ENCODE measurements around the gene NFS1.

The NFS1 gene

DNA sequence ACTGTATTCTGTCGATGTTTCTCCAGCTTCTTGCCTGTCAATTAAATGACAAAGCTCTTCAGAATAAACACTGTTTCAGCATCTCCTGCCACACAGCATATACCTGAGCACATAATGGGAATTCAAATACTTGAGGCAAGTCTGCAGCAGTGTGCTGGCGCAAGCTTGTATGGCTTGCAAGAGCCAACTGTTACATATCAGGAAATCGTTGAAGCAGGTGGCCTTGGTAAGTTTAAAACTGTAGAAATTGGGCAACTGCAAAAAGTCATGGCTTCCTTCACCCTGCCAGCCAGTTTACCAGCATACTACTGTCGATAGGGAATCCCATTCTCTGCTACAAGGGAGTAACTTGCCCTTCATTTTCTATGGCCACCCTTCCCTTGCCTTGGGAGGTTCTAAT lies 57.4 kb downstream of the NFS1 start:
- H3K27me3 ChIP-seq (replicated peaks; ENCODE audit: control insufficient read depth, insufficient read depth, low read length, poor library complexity, severe bottlenecking) = no peaks in the 10 kb centered on the region
- no peak overlapping the region for H3K27ac ChIP-seq (ENCODE audit: insufficient read depth, low read length, poor library complexity, severe bottlenecking)
- DNase-seq = no peak
- H3K4me1 ChIP-seq (ENCODE audit: control insufficient read depth, insufficient read depth, low read length, poor library complexity, severe bottlenecking) = peaks cover 7% of the 10 kb centered on the region
- H3K4me3 ChIP-seq (ENCODE audit: insufficient read depth, low read depth, low read length, poor library complexity, severe bottlenecking) = no peak overlapping the region
- no peaks in the 10 kb centered on the region for H3K9me3 ChIP-seq (ENCODE audit: control insufficient read depth, low read length)
- H3K36me3 ChIP-seq (ENCODE audit: control insufficient read depth, insufficient read depth, low read length) = no peaks in the 10 kb centered on the region

DNA sequence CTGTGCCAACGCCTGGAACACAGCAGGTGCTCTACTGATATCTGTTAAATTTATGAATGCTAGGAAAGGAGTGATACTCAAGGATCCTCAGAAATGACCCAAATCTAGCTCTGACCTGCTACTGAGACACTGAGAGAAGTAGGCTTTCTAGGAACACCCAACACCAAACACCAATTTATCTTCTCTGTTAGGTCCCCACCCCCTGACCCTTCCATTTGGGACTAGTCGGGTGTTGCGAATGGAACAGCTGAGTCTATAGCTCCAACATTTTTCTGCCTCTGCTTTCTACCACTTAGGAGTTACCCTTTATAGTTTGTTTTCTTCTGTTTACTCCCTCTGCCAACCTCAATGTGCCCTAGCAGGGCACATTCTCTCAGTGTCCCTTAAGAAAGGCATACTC lies 58.4 kb downstream of the NFS1 start:
- H3K36me3 ChIP-seq (ENCODE audit: control insufficient read depth, insufficient read depth, low read length) = no peaks in the 10 kb centered on the region
- H3K27me3 ChIP-seq (replicated peaks; ENCODE audit: control insufficient read depth, insufficient read depth, low read length, poor library complexity, severe bottlenecking) = no peaks in the 10 kb centered on the region
- H3K4me1 ChIP-seq (ENCODE audit: control insufficient read depth, insufficient read depth, low read length, poor library complexity, severe bottlenecking) = peaks cover 7% of the 10 kb centered on the region
- H3K4me3 ChIP-seq (ENCODE audit: insufficient read depth, low read depth, low read length, poor library complexity, severe bottlenecking) = no peak overlapping the region
- no peak for DNase-seq
- no peak overlapping the region for H3K27ac ChIP-seq (ENCODE audit: insufficient read depth, low read length, poor library complexity, severe bottlenecking)
- no peaks in the 10 kb centered on the region for H3K9me3 ChIP-seq (ENCODE audit: control insufficient read depth, low read length)

DNA sequence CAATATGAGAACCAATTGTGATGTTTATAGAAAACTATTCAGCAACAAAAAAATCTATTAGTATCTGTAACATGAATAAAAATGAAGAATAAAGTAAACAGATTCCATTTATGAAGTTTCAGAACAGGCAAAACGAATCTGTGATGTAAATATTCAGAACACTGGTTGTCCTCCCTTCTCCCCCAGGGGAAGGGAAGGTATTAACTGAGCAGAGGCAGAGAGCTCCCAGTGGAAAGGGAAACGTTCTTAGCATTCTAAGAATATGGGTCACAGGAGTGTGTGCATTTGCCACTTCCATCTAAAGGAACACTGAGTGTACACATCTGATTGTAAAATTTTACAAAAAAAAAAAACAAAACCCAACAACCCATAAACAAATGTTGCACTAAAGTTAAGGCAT lies 60.4 kb downstream of the NFS1 start:
- no peak overlapping the region for H3K27ac ChIP-seq (ENCODE audit: insufficient read depth, low read length, poor library complexity, severe bottlenecking)
- no peak for DNase-seq
- H3K36me3 ChIP-seq (ENCODE audit: control insufficient read depth, insufficient read depth, low read length) = no peaks in the 10 kb centered on the region
- no peaks in the 10 kb centered on the region for H3K27me3 ChIP-seq (replicated peaks; ENCODE audit: control insufficient read depth, insufficient read depth, low read length, poor library complexity, severe bottlenecking)
- H3K4me3 ChIP-seq (ENCODE audit: insufficient read depth, low read depth, low read length, poor library complexity, severe bottlenecking) = no peak overlapping the region
- H3K4me1 ChIP-seq (ENCODE audit: control insufficient read depth, insufficient read depth, low read length, poor library complexity, severe bottlenecking) = no peaks in the 10 kb centered on the region
- no peaks in the 10 kb centered on the region for H3K9me3 ChIP-seq (ENCODE audit: control insufficient read depth, low read length)

DNA sequence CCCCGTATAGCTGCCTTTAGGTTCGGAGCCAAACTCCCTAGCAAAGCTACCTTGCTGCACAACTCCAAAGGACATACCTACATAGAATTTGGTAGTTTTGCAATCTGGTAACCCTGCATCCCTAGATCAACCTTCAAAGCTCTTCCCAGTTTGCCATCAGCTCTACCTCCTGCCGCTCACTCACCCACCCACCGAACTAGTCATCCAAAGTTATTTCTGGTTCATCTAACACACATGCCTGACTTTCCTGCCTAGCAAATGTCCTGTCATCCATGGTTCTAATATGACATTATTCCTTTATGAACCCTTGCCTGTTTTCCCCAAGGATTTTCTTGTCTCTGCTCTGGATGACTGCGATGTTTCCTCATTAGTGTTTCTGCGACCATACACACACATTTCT lies 61.9 kb downstream of the NFS1 start:
- Histone ChIP-seq H3K36me3 (ENCODE audit: control insufficient read depth, insufficient read depth, low read length) (peaks cover 4% of the 10 kb centered on the region), H3K4me3 (ENCODE audit: insufficient read depth, low read depth, low read length, poor library complexity, severe bottlenecking) (no peak overlapping the region), H3K9me3 (ENCODE audit: control insufficient read depth, low read length) (no peaks in the 10 kb centered on the region), H3K27me3 (replicated peaks; ENCODE audit: control insufficient read depth, insufficient read depth, low read length, poor library complexity, severe bottlenecking) (no peaks in the 10 kb centered on the region), H3K4me1 (ENCODE audit: control insufficient read depth, insufficient read depth, low read length, poor library complexity, severe bottlenecking) (no peaks in the 10 kb centered on the region), H3K27ac (ENCODE audit: insufficient read depth, low read length, poor library complexity, severe bottlenecking) (no peak overlapping the region)
- no peak for DNase-seq

DNA sequence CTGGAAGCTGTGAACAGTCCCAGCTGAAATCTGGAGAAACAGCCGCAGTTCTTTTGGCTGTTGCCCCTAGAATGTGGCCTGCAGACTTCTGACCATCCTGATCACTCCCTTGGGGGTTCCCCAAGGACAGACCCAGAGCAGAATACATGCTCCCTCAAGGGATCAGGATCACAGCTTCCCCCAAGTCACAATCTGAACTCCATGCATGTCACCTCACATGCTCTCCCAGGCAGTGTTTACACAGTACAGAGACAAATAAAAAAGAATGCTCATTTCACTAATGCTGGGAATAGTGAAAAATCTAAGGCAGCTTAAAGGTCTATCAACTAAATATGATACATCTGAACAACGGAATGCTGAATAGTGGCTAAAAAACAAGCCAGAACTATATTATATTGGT lies 63.1 kb downstream of the NFS1 start:
- no peak overlapping the region for H3K27ac ChIP-seq (ENCODE audit: insufficient read depth, low read length, poor library complexity, severe bottlenecking)
- H3K4me1 ChIP-seq (ENCODE audit: control insufficient read depth, insufficient read depth, low read length, poor library complexity, severe bottlenecking) = no peaks in the 10 kb centered on the region
- peaks cover 15% of the 10 kb centered on the region for H3K36me3 ChIP-seq (ENCODE audit: control insufficient read depth, insufficient read depth, low read length)
- DNase-seq = no peak
- no peak overlapping the region for H3K4me3 ChIP-seq (ENCODE audit: insufficient read depth, low read depth, low read length, poor library complexity, severe bottlenecking)
- no peaks in the 10 kb centered on the region for H3K27me3 ChIP-seq (replicated peaks; ENCODE audit: control insufficient read depth, insufficient read depth, low read length, poor library complexity, severe bottlenecking)
- no peaks in the 10 kb centered on the region for H3K9me3 ChIP-seq (ENCODE audit: control insufficient read depth, low read length)

DNA sequence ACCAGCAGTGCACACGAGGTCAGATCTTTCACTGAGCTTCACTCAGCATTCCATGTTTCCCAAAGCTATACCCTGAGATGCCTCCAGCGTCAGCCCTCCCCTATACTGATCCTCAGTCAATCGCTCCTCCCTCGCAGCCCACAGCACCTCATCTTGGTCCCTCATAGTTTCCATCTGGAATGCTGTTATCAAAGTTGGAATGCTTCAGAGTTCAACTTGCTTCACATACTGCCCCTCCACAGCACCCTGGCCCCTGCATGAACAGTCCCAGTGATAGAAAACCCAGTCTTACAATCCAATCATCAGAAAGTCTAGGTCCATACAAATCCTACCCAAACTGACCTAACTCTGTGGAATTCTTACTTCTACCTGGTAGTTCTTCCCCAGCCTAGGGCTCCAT lies 63.5 kb downstream of the NFS1 start:
- Histone ChIP-seq H3K27me3 (replicated peaks; ENCODE audit: control insufficient read depth, insufficient read depth, low read length, poor library complexity, severe bottlenecking) (no peaks in the 10 kb centered on the region), H3K9me3 (ENCODE audit: control insufficient read depth, low read length) (no peaks in the 10 kb centered on the region), H3K4me3 (ENCODE audit: insufficient read depth, low read depth, low read length, poor library complexity, severe bottlenecking) (no peak overlapping the region), H3K27ac (ENCODE audit: insufficient read depth, low read length, poor library complexity, severe bottlenecking) (no peak overlapping the region), H3K36me3 (ENCODE audit: control insufficient read depth, insufficient read depth, low read length) (peaks cover 20% of the 10 kb centered on the region), H3K4me1 (ENCODE audit: control insufficient read depth, insufficient read depth, low read length, poor library complexity, severe bottlenecking) (no peaks in the 10 kb centered on the region)
- DNase-seq = no peak

DNA sequence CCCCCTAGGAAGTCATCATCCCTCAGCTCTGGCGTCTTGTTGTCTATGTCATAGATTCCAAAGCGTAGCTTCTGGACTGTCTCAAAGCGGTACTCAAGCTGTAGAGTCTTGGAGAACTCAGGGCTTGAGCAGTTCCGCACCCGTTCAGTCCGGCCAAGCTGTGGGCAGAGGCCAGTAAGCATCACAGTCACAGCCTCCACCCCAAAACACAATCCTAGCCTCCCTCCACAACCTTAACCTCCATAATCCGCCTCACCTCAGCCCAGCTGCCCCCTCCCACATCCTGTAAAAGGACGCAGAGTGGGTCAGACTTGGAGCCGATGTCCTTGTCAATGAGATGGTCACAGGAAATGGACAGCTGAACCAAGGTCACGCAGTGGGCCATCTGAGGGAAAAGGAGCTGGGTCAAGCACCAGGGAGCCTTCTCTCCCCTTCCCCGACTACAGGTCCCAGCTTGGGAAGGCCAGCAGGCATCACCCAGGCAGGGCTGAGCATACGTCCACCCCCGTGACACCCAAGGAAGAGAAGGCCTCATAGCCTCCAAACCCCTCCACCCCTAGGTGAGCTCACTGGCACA lies 66.5 kb downstream of the NFS1 start:
- H3K4me1 ChIP-seq (ENCODE audit: control insufficient read depth, insufficient read depth, low read length, poor library complexity, severe bottlenecking) = no peaks in the 10 kb centered on the region
- DNase-seq = no peak
- H3K27ac ChIP-seq (ENCODE audit: insufficient read depth, low read length, poor library complexity, severe bottlenecking) = no peak overlapping the region
- H3K9me3 ChIP-seq (ENCODE audit: control insufficient read depth, low read length) = no peaks in the 10 kb centered on the region
- H3K27me3 ChIP-seq (replicated peaks; ENCODE audit: control insufficient read depth, insufficient read depth, low read length, poor library complexity, severe bottlenecking) = no peaks in the 10 kb centered on the region
- H3K4me3 ChIP-seq (ENCODE audit: insufficient read depth, low read depth, low read length, poor library complexity, severe bottlenecking) = no peak overlapping the region
- peaks cover 39% of the 10 kb centered on the region for H3K36me3 ChIP-seq (ENCODE audit: control insufficient read depth, insufficient read depth, low read length)

DNA sequence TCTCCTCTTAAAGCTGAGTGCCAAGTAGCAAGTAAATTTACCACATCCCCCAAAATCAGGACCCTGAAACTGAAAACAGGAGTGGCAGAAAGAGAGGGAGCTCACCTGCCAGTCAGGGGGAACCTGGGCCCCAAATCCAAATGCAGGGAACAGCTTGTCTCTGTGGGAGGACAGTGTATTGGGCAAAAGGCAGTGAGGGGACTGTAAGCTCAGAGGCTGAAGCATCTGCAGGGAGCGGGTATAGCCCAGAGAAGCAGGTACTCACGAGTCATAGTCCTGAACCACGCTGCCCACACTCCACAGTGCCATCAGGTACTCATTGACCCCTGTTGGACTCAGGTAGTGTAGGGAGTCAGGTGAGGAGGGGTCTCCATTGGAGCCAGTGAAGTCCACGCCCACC lies 68.5 kb downstream of the NFS1 start:
- no peak overlapping the region for H3K4me3 ChIP-seq (ENCODE audit: insufficient read depth, low read depth, low read length, poor library complexity, severe bottlenecking)
- no peak overlapping the region for H3K27ac ChIP-seq (ENCODE audit: insufficient read depth, low read length, poor library complexity, severe bottlenecking)
- H3K9me3 ChIP-seq (ENCODE audit: control insufficient read depth, low read length) = no peaks in the 10 kb centered on the region
- DNase-seq = no peak
- no peaks in the 10 kb centered on the region for H3K4me1 ChIP-seq (ENCODE audit: control insufficient read depth, insufficient read depth, low read length, poor library complexity, severe bottlenecking)
- no peaks in the 10 kb centered on the region for H3K27me3 ChIP-seq (replicated peaks; ENCODE audit: control insufficient read depth, insufficient read depth, low read length, poor library complexity, severe bottlenecking)
- H3K36me3 ChIP-seq (ENCODE audit: control insufficient read depth, insufficient read depth, low read length) = peaks cover 56% of the 10 kb centered on the region

DNA sequence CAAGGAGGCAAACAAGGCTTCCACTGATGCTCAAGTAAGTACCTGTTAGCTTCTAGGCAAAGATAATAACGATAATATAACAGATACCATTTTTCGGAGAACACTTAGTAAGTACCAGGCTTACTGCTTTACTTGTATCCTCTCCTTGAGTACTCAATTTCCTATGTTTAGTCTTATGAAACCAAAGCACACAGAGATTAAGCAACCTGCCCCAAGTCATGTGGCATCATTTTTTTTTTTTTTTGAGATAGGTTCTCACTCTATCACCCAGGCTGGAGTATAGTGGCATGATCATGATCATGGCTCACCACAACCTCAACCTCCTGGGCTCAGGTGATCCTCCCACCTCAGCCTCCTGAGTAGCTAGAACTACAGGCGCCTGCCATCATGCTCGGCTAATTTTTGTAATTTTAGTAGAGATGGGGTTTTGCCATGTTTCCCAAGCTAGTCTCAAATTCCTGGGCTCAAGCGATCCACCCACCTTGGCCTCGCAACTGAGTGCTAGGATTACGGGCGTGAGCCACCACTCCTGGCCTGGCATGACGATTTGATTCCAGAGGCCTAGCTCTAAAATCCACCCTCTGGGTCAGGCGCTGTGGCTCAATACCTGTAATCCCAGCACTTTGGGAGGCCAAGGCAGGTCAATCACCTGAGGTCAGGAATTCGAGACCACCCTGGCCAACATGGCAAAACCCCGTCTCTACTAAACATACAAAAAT lies 69.6 kb downstream of the NFS1 start:
- Histone ChIP-seq H3K27me3 (replicated peaks; ENCODE audit: control insufficient read depth, insufficient read depth, low read length, poor library complexity, severe bottlenecking) (no peaks in the 10 kb centered on the region), H3K4me3 (ENCODE audit: insufficient read depth, low read depth, low read length, poor library complexity, severe bottlenecking) (no peak overlapping the region), H3K27ac (ENCODE audit: insufficient read depth, low read length, poor library complexity, severe bottlenecking) (no peak overlapping the region), H3K36me3 (ENCODE audit: control insufficient read depth, insufficient read depth, low read length) (peaks cover 62% of the 10 kb centered on the region), H3K4me1 (ENCODE audit: control insufficient read depth, insufficient read depth, low read length, poor library complexity, severe bottlenecking) (no peaks in the 10 kb centered on the region), H3K9me3 (ENCODE audit: control insufficient read depth, low read length) (no peaks in the 10 kb centered on the region)
- no peak for DNase-seq

DNA sequence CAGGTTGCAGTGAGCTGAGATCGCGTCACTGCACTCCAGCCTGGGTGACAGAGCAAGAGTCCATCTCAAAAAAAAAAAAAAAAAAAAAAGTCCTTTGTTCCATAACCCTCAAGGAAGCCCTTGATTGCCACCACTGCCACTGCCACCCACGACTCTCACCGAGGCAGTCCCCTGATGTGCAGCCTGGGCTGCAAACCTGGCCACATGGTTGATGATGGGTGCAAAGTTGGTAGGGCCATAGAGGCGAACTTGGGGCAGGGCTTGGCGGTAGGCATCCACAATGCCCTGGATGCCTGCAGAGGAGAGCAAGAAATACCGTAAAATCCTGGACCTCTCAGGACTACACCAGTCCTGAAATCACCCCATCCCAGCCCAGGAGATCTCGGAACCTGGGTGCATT lies 72.0 kb downstream of the NFS1 start:
- no peaks in the 10 kb centered on the region for H3K9me3 ChIP-seq (ENCODE audit: control insufficient read depth, low read length)
- H3K27ac ChIP-seq (ENCODE audit: insufficient read depth, low read length, poor library complexity, severe bottlenecking) = no peak overlapping the region
- H3K36me3 ChIP-seq (ENCODE audit: control insufficient read depth, insufficient read depth, low read length) = peaks cover 56% of the 10 kb centered on the region

More for the DNA sequence above, 72.0 kb downstream of the NFS1 start:
- Histone ChIP-seq H3K27me3 (replicated peaks; ENCODE audit: control insufficient read depth, insufficient read depth, low read length, poor library complexity, severe bottlenecking) (no peaks in the 10 kb centered on the region), H3K4me1 (ENCODE audit: control insufficient read depth, insufficient read depth, low read length, poor library complexity, severe bottlenecking) (no peaks in the 10 kb centered on the region), H3K4me3 (ENCODE audit: insufficient read depth, low read depth, low read length, poor library complexity, severe bottlenecking) (no peak overlapping the region)
- no peak for DNase-seq

Data from effector memory CD4-positive, alpha-beta T cell (primary cell).